NAMALWA (cell line): Measurements from ENCODE around the gene ANK2.
A peak's percentile ranks its signal among the peaks of the same experiment; 100 is the strongest.

Source experiments
- DNase-seq: peaks from one replicate; pipeline ENCODE4 v3.0.0-alpha.2; 2015; ENCODE audit warnings: low spot score

The ANK2 gene

GRCh38 chr4:113094802-113095201 lies 45.3 kb downstream of the ANK2 start:
- peak; percentile 51 for DNase-seq

DNA sequence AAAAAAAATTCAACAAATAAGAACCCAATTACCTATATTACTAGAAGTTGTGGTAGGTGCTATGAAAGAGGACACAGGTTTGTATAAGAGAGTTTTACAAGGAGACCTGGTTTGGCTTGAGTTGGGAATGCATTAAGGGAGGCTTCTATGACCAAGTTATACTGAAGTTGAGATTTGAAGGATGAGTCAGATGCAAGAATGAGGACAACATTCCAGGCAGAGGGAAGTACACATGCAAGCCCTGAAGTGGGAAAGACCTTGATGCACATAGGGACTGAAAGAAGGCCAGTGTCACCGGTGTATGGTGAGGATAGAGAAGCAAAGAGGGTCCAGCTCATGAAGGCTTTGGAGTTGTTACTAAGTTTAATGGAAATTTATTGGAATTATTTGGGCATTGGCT lies 52.2 kb downstream of the ANK2 start:
- DNase-seq: no peak

DNA sequence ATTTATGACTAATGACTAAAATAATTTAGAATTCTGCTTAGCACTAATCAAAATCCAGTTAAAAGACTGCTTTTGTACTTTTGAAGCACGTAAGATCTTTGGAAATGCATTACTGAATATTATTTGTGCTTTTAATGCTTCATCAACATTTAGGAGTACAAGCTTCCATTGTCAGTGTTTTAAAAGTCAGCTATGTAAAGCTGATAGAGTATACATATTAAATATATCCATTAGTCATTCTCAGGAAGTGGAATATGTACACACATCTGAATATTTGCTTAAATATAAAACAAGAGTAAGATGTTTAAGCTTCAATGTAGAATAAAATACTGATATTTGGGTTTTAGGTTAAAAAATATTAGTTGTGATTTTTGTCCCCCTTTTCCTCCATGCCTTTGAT lies 54.1 kb downstream of the ANK2 start:
- DNase-seq: no peak

DNA sequence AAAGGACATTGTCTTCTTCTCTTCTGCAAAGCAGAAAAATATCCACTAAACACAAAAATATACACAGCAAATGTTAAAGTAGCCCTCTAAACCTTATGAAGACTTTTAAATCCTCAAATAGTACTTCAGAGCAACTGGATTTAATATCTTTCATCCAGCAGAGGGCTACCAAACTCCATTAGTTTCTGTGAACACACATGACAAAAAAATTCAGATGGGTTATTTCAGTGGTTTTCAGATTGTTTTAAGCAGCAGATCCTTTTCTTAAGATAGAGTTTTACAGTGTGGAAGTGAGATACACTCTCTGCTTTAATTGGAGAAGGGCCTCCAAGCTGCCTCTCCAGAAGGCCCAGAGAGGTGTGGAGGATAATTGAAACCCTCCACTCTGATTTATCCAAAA lies 56.7 kb downstream of the ANK2 start:
- peak; percentile 49 for DNase-seq

DNA sequence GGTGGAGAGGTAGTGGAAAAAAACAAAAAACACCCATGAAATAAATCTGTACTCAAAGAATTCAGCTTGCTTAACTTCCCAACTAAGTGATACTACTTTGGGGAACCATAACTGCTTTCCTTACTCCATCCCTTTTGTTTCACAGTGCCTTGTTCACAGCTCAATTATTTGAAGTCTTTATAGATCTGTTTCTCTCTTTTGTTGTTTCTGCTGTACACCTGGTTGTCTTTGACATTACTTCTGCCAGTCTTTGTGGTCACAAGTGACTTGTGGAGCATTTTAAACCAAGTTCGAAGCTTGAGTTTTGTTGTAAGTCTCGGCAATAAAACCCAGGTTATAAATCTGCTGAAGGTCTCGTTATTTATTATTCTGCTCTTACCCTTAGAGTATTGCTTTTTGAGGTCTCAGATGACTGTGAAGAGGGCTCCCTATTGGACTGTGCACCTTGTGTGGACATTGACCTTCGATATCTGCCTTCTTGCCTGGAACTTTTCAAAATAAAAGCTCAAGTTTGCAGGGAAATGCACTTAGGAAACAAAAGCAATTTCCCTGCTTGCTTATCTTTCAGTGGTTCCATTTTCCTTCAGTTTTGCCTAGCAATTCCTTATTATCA lies 59.8 kb downstream of the ANK2 start:
- no peak for DNase-seq

DNA sequence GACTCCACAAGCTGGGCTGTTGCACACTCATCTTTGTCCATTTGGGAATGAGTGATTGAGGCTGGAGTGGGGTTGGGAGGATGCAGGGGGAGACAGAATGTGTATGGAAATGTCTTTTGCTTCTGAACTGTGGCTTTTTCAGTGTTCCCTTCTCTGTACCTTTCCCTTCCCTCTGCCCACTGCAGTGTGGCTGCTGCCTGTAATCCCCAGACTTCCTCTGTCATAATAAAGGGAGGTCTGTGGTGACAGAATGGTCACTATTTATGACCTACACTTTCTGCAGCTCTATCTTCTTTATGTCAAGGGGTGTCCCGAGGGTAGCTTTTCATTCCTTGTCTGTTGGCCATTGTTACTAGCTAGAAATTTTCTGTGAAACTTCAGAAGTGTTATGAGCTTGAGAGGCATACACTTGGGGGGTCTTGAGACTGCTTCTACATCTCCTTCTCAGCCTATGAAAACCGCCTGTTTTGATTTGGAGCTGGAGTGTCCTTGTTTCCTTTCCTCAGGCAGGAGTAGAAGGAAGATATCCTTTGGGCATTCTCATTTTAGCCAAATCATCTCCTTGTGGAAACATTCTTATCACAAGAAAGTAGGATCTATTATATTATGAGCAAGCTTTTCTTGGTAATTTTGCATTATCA lies 63.0 kb downstream of the ANK2 start:
- no peak for DNase-seq

DNA sequence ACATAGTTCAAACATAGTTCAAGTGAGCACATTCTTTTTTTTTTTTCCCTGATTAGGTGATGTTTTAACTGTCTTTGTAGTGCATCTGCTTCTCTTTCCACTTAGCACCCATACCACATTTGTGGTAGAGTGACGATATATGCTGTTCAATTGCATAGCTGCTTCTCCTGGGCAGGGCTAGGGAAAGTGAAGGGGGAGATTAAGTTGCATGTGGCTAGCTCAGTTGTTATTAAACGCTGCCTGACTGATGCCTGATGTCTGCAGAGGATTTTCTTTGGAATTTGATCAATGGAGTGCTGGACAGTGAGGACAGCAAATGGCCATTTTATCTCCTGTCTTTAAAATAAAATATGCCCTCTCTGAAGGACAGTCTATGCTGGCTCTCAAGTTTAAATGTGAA lies 63.7 kb downstream of the ANK2 start:
- DNase-seq: no peak

DNA sequence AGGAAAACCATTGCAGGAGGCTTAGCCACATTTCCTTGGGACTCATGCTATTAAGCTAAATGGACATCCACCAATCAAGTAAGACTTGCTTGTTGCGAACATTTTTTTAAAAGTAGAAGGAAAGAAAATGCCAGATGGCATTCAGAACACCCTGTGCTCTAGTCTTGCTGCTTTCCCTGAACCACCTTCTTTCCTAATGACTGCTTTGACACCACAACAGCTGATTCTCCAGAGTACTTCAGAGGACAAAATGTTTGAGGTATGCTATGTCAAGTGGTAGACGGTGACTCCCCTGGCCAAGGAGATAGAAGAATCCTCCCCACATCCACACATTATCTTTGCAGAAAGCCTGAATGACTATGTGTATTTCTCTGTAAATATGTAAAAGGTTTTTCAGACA lies 65.4 kb downstream of the ANK2 start:
- DNase-seq: no peak

GRCh38 chr4:113116414-113117357 lies 67.2 kb downstream of the ANK2 start:
- DNase-seq: no peak

DNA sequence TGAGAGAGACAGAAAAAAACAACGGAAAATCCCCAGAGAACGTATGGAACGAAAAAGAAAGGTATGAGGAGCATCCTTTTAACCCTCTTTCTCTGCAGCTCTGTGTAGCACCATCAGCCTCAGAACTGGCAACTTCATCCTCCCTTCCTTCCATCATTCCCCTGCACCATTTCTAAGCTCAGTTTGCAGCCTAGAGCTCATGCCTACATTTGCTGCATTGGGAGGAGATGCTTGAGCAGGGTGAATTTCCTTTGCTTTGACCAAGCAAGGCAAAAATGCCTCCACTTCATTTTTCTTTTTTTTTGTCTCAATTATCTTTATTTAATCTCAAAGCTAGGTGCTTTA lies 67.9 kb downstream of the ANK2 start:
- no peak for DNase-seq

GRCh38 chr4:113122066-113122465 lies 72.6 kb downstream of the ANK2 start:
- DNase-seq: no peak

- DNase-seq: no peak
These were observed 76.0 kb downstream of the ANK2 start for GRCh38 chr4:113125418-113125817.

DNA sequence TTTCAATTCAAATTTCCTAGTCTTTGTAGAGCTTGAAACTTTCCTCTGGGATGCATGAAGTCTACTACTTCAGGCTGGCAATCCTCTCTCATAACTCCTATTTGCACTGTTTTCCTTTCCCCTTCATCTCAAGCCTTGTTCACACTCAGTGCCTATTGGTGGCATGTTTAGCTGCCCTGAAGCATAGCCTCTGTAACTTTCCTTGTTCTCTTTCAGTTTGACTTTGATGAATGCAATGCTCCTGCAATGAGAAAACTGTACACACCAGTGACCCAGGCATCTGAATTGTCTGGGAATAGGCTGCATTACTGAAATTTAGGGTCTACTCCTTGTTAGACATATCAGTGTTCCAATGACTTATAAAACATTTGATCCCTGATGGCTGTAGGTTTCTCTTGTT lies 81.7 kb downstream of the ANK2 start:
- DNase-seq: no peak

DNA sequence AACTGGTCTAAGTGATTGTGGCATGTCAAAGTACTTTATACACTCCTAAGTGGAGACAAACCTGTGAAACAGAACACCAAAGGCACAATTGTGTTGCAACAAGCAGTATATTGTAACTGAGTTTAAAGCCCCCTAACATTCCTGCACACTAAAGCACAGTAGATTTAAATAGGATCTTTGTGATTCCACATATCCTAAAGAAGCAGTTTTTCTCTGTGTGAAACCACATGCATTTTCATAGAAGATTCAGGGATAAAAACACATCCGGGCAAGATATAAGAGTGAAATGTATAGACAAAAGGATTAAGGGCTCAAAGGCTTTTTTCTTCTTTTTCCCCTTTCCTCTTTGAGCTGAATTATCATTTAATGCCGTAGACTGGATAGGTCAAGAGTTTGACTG lies 82.2 kb downstream of the ANK2 start:
- no peak for DNase-seq

DNA sequence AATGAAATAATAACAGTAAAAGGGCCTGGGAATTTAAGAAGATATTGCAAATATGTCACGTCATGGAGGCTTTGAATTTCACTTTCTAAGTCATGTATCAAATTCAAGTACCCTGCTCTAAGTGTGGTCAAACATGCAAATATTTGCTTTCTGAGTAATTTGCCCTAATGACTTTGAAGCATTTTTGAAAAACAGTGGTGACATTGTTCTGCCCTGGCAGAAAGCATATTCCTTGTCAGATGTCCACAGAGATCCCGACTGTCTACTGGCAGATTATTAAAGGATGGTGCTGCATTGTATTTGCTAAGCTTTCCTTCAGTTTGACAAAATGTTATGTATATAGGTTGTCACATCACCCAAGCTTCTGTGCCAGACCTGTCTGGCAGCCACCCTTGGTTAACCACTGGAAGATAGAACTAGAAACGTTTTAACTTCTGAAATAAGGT lies 92.5 kb downstream of the ANK2 start:
- no peak for DNase-seq

DNA sequence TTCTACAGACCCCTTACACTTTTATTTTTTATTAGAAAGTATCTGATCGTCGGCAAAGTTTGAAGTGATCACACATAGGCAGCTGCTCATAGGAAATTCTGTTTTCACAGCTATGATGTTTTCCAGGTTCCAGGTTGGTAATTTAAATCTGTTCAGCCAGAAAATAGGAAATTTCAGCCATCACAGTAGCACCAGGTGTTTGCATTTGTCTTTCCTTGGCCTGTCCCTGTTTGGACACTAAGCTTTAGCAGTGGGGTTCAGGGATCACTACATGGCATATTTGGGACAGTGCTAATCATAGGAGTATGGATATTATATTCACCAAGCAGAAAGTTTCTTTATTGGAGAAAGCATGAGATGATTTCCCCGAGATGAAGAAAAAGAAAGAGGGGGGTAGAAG lies 92.9 kb downstream of the ANK2 start:
- no peak for DNase-seq

DNA sequence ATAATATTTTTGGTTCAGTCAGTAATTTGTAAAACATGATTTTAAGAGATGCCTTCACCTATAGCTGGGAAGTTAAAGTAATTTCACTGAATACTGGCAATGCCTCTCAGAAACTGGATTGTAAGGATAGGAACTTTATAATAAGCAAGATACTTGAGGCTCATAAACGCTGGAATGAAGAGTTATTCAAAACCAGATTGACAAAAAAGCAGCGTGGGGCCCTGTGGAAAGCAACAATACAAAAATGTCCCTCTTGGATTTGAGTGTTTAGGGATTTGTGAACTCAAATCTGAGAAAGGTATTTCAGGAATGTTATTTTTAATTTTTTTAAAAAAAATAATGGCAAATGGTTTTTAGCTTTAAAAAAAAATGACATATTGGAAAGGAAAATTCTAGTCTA lies 94.6 kb downstream of the ANK2 start:
- no peak for DNase-seq

- no peak for DNase-seq
These were observed 95.7 kb downstream of the ANK2 start for GRCh38 chr4:113145147-113145518.

GRCh38 chr4:113145519-113146291 lies 96.3 kb downstream of the ANK2 start:
- DNase-seq: no peak

DNA sequence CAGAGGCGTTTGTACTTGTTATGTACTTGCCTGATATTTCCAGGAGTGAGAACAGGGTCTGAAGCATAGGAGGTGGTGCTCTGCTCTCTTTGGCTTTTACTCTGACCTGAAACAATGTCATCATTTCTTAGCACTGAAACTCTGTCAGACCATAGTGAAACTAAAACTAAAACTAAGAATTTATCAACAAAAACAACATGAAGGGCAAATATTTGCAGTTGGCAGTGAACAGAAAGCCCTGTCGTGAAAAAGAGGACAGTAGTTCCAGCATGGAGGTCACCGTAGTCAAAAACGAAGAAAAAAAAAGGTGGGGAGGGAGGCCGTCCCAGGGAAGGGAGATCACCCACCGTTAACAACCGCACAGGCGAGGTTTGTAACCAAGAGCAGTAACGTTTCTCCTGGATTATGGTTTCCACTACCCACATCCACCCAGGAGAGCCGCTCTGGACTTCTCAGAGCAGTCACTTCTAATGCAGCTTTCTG lies 97.5 kb downstream of the ANK2 start:
- no peak for DNase-seq

- DNase-seq: no peak
These were observed 98.2 kb downstream of the ANK2 start for GRCh38 chr4:113147498-113148111.

- no peak for DNase-seq
These were observed 99.5 kb downstream of the ANK2 start for GRCh38 chr4:113148925-113149324.
